DMS114 treated with DMSO at 0.1 percent for 48 hours (cell line): ENCODE results near the gene GPM6B.

Experiments
- DNase-seq: peaks from one replicate; lab custom pipeline; 2025; ENCODE audit not compliant: unreplicated experiment; lab: John Stamatoyannopoulos, UW

Gene GPM6B

DNA sequence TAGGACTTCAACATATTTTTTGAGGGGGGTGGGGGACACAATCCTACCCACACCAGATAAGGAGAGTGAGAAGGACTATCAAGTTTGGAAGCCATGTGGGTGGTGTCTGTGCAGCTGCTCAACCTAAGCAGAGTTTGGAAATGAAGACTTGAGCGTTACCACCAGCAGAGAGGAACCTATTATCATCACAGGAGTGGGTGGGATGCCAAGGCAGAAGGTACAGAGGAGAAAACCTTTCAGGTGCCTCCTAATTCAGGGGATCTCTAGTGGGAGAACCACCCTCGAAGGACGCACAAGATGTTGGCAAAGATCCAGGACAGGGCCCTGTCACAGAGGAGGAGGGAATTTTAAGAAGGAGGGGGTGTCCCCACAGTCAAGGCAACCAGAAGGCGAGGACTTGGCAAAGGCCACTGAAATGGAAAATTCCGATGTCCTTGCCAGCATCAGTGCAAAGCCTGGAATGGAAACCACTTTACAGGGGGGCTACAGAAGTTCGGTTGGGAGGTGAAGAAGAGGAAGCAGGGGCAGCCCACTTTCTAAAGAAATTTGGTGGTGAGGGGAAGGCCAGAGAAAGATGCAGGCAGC, 8.4 kb upstream of the GPM6B start:
- DNase-seq: no peak

DNA sequence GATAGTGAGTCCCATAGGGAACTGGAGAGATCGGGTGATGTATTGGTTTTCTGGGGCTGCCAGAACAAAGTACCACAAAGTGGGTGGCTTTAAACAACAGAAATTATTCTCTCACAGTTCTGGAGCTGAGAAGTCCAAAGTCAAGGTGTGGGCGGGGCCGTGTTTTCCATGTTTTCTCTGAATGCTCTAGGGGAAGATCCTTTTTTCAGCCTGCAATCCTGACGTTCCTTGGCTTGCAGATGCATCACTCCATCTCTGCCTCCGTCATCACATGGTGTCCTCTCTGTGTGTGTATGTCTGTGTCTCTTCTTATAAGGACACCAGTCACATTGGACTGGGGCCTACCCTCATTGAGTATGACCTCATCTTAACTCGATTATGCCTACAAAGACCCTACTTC, 7.9 kb upstream of the GPM6B start:
- DNase-seq: no peak

DNA sequence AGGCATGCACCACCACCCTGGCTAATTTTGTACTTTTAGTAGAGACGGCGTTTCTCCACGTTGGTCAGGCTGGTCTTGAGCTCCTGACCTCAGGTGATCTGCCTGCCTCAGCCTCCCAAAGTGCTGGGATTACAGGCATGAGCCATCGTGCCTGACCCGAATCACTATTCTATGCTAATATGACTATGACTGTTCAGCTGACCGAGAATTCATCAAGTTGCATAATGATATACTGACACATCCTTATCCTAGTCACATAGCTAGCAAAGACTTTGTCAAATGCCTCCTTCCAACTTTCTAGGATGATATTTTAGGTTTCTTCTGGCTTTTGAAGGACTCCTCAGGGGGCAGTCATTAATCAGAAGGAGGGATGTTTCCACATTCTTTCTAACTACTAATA, 4.8 kb upstream of the GPM6B start:
- DNase-seq: no peak

DNA sequence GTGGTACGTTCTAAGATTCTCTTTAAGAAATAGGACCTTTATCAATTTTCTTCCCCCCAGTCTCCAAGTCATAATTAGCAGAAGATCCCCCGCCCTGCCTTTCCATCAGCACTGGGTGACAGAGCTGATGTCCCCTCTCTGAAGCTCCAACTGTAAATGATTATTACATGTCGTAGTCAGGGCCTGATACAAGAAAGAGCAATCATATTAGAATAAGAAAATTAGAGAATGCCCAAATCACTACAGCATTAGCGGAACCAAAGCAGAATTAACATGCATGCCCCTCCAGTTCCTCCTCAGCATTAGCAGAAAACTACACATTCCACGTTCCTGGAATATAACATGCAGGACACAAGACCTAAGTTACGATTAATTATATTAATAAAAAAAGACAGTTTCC, 717 bp downstream of the GPM6B start:
- no peak for DNase-seq

DNA sequence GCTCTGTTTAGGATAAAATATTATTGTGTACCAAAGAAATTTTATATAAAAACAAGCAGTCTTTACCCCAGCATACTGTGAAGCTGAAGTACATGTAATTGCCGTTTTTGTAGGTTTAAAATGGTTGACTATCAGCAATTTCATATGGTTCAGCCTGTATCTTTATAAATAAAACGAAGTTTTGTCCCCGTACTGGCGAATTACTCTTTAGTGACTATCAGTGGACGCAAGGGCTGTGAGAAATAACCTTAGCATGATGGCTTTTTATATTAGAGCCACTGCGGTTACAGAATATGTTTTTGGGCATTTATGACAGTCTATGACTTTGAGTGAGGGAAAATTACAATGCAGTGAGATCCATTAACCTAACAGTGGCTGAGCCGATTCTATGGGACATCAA, 1.2 kb downstream of the GPM6B start:
- no peak for DNase-seq

DNA sequence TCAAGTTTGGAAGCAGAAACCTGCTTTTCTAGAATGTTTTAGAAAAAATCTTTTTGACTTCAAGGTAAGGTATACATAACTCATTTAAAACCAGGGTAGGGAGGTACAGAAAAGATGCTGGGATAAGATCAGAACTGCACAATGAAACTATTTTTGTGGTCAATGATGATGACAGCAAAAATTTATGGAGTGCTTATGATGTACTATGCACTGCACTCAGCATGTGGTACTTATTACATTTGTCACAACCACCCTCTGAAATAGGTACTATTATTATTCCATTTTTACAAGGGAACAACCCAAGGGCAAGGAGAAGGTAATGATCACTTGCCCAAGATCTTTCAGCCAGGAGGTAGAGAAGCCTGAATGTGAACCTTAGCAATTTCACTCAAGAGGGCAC, 8.0 kb downstream of the GPM6B start:
- DNase-seq: no peak

DNA sequence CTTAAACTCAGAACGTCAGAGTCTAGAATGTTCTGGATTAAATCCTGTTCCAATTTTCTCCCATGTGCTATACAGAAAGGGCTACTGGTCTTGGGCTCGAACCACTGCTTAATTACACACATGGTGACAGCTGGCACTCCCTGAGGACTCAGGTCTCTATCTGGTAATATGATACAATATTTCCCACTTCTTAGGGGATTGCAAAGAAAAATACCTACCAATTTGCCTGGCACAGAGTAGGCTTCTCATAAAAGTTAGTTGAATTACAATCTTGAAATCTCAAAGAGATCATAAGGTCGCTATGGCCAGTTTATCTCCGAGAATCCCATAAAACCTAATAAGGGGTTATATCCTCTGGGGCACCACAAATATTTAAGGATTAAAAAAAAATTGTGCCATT, 8.6 kb downstream of the GPM6B start:
- no peak for DNase-seq

DNA sequence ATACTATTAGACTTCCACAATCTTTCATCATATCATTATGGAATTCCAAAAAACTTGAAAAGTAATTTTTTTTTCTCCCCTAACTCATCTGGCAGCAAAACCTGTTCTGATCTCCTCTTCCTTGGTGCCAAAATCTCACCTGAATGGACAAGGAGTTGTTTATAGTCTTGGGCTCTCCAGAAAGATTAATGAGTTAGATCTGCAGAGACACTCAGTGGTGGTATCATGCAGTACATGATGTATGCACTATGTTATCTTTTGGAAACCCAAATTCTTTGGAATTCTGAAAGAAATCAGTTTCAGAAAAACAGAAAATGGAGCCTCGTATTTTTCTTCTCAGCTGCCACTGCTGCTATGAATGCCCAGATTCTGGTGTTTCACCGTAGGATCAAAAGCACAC, 11.7 kb downstream of the GPM6B start:
- DNase-seq: no peak

DNA sequence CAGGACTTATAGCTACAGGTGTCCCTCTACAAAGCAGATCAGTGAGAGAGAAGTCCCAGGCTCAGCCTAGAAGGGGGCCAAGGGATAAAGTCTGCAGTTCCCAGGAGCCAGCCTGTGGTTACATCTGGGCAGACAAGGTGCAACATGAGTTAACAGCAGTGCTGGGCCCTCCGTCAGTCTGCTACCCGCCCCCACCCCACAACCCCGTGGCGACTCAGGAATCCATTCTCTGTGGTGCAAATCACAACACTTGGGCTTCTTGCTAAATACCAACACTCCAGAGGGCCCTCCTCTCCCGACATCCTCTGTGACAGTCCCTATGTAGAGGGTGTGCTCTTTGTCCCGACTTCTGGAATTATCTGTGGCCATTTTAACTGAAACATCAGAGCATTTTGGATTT, 13.8 kb downstream of the GPM6B start:
- DNase-seq: no peak

DNA sequence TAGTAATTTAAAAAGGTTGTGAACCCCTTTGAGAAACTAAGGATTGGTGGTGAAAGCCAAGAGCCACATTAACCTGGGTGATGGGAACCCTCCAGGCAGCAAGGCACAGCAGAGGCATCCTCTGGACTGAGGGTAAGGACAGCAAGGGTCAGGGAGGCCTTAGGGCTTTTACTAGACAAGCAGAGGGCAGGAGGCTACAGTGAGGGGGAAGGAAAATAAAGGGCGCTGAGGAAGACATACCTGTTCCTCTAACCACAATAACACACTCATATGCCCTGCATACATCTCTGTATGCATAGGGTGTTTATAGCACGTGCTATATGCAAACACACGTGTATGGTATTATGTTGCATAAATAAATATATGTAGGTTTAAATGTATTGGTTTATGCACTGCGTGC, 18.7 kb downstream of the GPM6B start:
- no peak for DNase-seq

DNA sequence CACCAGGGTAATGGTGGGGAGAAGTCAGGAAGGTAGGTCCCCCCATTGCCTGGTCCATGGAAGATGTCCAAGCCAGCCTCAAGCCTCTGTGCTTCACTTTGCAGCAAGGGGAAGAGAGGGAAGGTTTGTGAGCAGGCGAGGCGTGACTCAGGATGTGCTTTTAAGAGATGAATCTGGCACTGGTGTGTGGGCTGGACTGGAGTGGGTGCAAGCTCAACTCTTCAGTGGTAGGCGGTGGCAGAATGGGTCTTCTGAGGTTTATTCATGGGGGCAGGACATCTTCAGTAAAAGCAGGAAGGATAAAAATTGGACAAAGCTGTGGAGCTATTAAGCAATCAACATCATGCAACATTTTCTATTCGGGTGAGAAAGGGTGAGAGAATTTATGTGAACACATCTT, 19.4 kb downstream of the GPM6B start:
- DNase-seq: no peak

DNA sequence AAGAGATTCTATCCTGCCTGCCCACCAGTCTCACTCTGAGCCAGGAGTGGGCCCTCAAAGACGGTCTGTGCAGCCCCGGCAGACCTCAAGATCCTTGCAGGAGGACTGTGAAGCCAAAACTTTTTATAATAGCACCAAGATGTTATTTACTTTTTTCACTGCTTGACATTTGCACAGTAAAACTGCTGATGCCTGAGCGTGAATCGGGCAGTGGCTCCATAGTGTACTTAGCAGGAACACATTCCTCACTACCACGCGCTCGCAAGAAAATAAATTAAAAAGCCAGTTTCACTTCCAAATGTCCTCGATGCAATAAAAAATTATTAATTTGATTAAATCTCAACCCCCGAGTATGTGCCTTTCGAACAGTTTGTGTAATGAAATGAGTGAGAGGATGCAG, 22.5 kb downstream of the GPM6B start:
- no peak for DNase-seq

DNA sequence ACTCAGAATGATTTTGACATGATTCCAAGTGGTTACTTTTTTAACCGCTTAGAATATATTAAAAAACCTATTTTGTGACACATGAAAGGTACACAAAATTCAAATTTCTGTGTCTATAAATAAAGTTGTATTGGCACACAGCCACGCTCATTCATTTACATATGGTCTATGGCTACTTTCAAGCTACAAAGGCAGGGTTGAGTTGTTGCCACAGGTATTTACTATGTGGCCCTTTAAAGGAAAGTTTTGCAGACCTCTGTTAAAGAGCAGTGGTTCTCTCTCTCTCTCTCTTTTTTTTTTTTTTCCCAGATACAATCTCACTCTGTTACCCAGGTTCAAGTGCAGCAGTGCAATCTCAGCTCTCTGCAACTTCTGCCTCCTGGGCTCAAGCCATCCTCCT, 23.0 kb downstream of the GPM6B start:
- DNase-seq: no peak

DNA sequence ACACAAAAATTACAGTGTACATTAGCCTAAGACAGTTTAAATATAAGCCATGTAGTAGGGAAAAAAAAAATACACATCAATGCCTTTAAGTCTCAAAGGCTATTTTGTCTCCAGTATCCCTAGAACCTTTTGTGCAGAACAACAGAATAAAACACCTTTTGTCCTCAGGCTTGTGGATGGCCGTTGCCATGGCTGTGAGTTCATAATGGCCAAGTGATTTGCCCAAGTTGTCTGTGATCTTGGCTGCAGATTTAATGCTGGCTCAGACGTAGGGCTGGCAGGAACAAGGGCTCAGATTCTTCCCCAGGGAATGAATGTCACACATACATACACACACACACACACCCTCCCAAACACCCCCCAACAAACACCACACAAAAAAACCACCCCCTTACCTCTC, 25.3 kb downstream of the GPM6B start:
- no peak for DNase-seq

DNA sequence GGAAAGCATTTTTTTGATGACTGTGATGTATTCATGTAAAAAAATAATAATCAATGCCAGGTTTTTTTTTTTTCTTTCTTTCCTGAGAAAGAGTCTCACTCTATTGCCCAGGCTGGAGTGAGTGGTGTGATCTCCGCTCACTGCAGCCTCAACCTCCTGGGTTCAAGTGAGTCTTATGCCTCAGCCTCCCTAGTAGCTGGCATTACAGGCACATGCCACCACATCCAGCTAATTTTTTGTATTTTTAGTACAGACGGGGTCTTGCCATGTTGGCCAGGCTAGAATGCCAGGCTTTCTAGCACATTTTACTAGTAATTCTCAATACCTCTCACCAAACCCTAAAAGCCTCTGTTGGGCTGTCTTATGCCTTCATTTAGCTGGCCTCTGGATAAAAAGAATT, 25.7 kb downstream of the GPM6B start:
- no peak for DNase-seq

DNA sequence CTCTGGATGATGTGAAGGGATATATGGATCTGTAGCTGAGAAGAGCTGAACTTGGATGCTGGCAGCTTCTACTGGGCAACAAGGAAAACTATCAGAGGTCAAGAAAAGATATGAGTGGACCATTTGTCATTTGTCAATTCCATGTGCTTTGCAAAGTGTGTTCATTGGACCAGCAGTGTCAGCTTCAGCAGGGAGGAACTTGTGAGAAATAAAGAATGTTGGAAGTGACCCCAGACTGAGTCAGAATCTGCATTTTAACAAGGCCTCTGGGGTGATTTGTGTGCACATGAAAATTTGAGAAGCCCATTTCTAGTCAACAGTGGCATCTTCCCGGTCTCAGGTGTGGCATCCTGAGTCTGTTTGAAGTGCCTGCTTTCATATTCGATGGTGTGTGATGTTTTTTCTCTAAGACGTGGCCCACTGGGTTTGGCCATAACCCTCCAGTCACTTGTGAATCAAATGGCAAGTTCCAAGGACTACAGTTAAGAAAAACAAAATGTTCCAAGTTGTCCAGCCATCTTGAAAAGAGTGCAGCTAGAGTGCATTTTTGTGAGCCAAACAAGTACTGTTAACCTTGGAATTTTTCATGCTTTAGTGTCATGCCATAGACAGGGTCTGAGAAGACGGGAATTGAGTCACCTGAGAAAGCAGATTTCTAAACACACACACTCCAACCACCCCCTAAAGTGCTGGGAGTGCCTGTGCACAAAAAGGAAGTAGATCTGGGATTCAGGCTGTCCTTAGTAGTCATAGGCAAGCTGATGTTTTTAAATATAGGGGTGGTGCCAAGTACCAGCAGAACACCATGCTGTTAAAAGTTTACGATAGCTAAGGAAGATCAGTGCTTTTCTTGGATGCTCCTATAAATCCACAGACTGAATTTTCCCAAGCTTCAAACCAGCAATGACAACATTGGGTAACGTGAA, 26.4 kb downstream of the GPM6B start:
- no peak for DNase-seq

DNA sequence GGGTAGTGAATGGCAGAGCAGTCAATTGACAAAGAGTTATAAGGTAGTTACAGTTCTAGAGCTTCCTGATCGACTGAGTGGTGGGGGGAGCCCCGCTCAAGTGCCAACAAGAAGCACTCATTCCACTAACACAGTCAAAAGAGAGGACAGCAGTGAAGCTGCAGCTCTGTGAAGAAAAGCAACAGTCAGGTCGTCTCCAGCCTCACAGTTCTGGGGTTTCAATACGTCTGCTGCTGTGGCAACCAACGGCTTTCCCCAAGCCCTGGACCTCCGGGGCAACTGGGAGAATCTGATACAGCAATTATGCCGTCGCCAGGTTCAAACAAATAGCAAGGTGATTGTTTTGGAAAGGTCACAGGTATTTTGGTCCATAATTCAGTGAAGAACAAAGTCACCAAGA, 30.8 kb downstream of the GPM6B start:
- DNase-seq: no peak

DNA sequence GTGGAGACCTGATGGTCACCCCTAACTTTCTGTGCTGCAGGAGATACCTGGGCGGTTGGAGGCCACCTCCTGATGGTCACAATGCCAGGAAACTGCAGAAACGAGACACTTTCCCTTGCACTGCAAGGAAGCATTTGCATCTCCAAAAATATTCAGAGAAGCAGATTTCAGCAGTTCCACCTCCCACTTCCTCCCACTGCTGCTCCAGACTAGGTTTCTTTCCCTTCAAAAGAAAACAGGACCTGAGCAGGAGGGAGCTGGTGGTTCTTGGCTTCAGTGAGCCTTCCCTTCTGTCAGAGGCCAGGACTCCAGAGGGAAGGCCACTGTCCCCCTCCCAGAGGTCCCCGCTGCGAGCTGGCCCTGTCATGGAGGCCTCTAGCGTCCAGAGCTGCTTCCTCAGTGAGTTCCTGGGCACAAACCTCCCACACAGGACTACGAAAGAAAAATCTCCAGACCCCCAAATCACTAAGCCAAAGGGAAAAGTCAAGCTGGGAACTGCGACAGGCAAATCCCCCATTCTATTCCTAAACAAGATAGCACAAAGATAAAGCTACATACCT, 35.9 kb downstream of the GPM6B start:
- DNase-seq: no peak

DNA sequence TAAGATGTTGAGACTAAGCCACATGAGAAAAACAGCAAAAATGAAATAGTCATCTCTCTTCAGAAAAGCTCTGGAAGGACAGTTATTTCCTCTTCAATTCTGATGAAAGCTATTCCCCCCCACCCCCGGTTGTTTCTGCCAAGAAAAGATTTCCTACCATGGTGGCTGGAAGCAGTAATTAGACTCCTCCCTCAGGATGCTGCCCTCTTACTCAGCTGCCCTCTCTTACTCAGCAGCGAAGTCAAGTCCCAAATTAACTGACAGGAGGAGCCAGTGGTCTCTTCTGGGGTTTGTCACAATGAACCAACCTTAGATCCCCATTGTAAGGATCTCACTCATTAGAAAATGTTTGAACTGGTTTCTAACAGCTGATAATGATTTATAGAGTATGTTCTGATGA, 38.0 kb downstream of the GPM6B start:
- DNase-seq: no peak

DNA sequence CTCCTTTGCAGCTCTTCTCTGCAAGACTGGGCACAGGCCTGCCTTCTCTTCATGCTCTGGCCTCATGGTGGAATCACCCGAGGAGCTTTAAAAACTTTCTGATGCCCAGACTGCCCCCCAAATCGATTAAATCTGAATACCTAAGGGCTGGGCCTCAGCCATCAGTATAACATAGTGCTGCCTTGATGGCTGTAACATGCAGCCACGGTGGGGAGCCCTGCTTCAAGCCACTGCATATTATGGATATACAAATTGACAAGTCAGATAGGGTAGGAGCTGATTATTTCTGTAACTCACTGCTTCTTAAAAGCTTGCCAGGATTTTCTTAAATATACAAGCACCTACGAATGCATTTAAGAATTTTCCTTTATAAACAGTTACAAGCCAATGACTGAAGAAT, 40.5 kb downstream of the GPM6B start:
- DNase-seq: no peak

DNA sequence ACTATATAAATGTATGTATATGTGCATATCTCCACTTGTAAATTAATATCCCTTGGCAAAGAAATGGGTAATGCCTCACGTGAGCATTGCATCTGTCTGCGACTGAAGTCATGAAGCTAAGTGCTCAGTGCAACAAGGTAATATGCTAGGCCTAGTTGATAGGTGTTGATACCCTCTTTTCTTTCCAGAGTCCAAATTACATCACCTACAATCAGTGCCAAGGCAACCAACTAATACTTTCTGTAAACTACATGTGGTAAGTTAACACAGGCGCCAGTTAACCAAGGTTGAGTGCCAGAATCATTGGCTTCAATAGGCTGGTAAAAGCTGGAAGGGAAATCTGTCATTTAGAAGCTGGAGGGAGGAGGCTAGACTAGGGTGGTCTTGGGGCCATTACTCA, 41.1 kb downstream of the GPM6B start:
- DNase-seq: no peak

DNA sequence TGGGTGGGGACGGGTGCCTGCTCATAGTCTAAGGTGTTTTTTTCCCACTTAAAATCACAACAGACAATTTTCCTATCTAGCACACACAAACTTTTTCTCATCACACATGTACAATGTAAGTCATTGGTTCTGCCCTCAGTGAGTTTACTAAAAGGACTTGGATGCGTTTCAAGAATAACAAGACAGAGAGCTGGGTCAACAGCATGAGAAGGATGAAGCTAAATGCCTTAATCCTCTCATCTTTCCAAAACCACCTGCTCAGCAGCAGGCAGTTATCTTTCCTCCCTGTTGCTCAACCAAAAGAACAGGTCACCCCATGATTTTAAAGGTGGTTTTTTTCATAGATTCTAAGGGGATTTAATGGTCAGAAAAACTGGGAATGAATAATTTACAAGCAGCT, 42.2 kb downstream of the GPM6B start:
- DNase-seq: no peak
